Sigmoid colon (tissue), 7 donors: Measurements from ENCODE around the gene BANP. TPM values are rescaled to one million over a fixed set of nuclear protein-coding genes. Genes with fewer than 3 reads are reported as not detected.
"Not testable (repeated sequence)": the region's sequence is repeated elsewhere in the genome, so short reads cannot be mapped to it uniquely, and the experiment has no call there.

Source experiments
- DNase-seq: peaks from one replicate; pipeline ENCODE4 v3.0.0-alpha.2; 2019
- H3K27ac ChIP-seq, 4 donors: fragments of 200-600 bp; sonication (generic); one replicate each; pipeline ENCODE4 v1.5.1; 2016 to 2019; ENCODE audit warnings: mild to moderate bottlenecking in 1 of 4
- H3K27me3 ChIP-seq, 3 donors: fragments of 200-600 bp; sonication (generic); one replicate each; pipeline ENCODE4 v1.5.1; 2019; ENCODE audit warnings: mild to moderate bottlenecking in 1 of 3
- H3K36me3 ChIP-seq, 4 donors: fragments of 200-600 bp; sonication (generic); one replicate each; pipeline ENCODE4 v1.5.1; 2016 to 2019
- H3K4me1 ChIP-seq, 4 donors: fragments of 200-600 bp; sonication (generic); one replicate each; pipeline ENCODE4 v1.5.1; 2017 to 2019
- H3K4me3 ChIP-seq, 4 donors: fragments of 200-600 bp; sonication (generic); one replicate each; pipeline ENCODE4 v1.5.1; 2017 to 2019; ENCODE audit warnings: mild to moderate bottlenecking in 2 of 4, moderate library complexity in 1 of 4
- H3K9me3 ChIP-seq, 4 donors: fragments of 200-600 bp in 3 of 4; sonication (generic) in 3 of 4; one replicate each; pipeline versions ENCODE4 v1.5.1 to v1.6.1; 2013 to 2019
- CTCF ChIP-seq, 4 experiments: fragments of 450-650 bp in 3 of 4; fragments of 200-600 bp in 1 of 4; IDR thresholded peaks; one replicate each; pipeline ENCODE4 v1.5.1; 2016 to 2019; ENCODE audit warnings: antibody characterized with exemption in 4 of 4, mild to moderate bottlenecking in 3 of 4, moderate library complexity in 2 of 4
- EP300 ChIP-seq, 4 donors: sonication (generic); formaldehyde crosslinking; IDR thresholded peaks; one replicate each; pipeline ENCODE4 v1.6.1; 2017; ENCODE audit warnings: antibody characterized with exemption in 4 of 4
- POLR2A ChIP-seq, 2 donors: fragments of 450-650 bp; IDR thresholded peaks; one replicate each; pipeline ENCODE4 v1.6.1; 2016; ENCODE audit warnings: antibody characterized with exemption in 2 of 2, mild to moderate bottlenecking in 2 of 2, moderate library complexity in 2 of 2
- POLR2AphosphoS5 ChIP-seq, 4 donors: sonication (generic); formaldehyde crosslinking; IDR thresholded peaks; one replicate each; pipeline ENCODE4 v1.6.1; 2017; ENCODE audit warnings: antibody characterized with exemption in 4 of 4
- WGBS, 2 donors: extraction: QIAGEN DNeasy Blood & Tissue Kit; methylation state at CpG; one replicate each; pipeline ENCODE4 v1.1.7; 2013; 5-methylcytosine and 5-hydroxymethylcytosine counted together
- intact Hi-C: fragments of 100-400 bp; cut with DNase I; formaldehyde crosslinking; loops from one replicate; pipeline ENCODE4 v1.15.1; 2023
- polyA plus RNA-seq, 3 donors: library from polyadenylated mRNA; stranded (reverse); fragments of 200-250 nt; gene quantifications; one replicate each; pipeline ENCODE4 v1.2.3, GENCODE V29; 2013
- total RNA-seq, 4 donors: library from RNA; depleted of rRNA; stranded (reverse); fragments of >200 nt; gene quantifications; one replicate each; pipeline ENCODE4 v1.1.0, GENCODE V29; 2016
- donor health status: healthy with polysubstance abuse.
- donor health status: Bipolar disorder and iron deficiency.
- donor health status: healthy.

Gene BANP
- total and polyA plus RNA-seq, 7 donors = 8.4 to 31.0 (median 17.4) TPM

- Histone ChIP-seq H3K9me3 (no peaks in the 10 kb centered on the region), H3K4me3 (no peak overlapping the region), H3K36me3 (peaks cover 0 to 51% (median 19%) of the 10 kb centered on the region in 4 donors), H3K27me3 (no peaks in the 10 kb centered on the region), H3K4me1 (no peaks in the 10 kb centered on the region), H3K27ac (no peak overlapping the region)
- intact Hi-C loops = no loop called here
- DNase-seq = peak; percentile 50
- TF ChIP-seq EP300 (IDR thresholded peaks at IDR 0.05) (no peak), POLR2A (IDR thresholded peaks at IDR 0.05) (no peak), POLR2AphosphoS5 (IDR thresholded peaks at IDR 0.05) (no peak), CTCF (IDR thresholded peaks at IDR 0.05) (no peak)
- WGBS, 2 donors = 91 to 96% methylated on average over 23 of the region's 23 CpGs
Observed at GRCh38 chr16:88072571-88073001, 121.4 kb downstream of the BANP start.

- H3K27ac ChIP-seq = no peak overlapping the region
- H3K36me3 ChIP-seq = peaks cover 0 to 51% (median 19%) of the 10 kb centered on the region in 4 donors
- no peak overlapping the region for H3K4me3 ChIP-seq
- no peak for TF ChIP-seq CTCF (IDR thresholded peaks at IDR 0.05)
- no peak for TF ChIP-seq POLR2A (IDR thresholded peaks at IDR 0.05)
- TF ChIP-seq EP300 (IDR thresholded peaks at IDR 0.05) = no peak
- TF ChIP-seq POLR2AphosphoS5 (IDR thresholded peaks at IDR 0.05) = no peak
- no peaks in the 10 kb centered on the region for H3K4me1 ChIP-seq
- H3K27me3 ChIP-seq = no peaks in the 10 kb centered on the region
- 70 to 87% methylated on average over 36 of the region's 36 CpGs for WGBS, 2 donors
- DNase-seq = peak; percentile 48
- no peaks in the 10 kb centered on the region for H3K9me3 ChIP-seq
- intact Hi-C loops = no loop called here
Observed at GRCh38 chr16:88073201-88073721, 122.0 kb downstream of the BANP start.

GRCh38 chr16:88074041-88074440 is 122.8 kb downstream of the BANP start:
- no peaks in the 10 kb centered on the region for H3K27me3 ChIP-seq
- no peaks in the 10 kb centered on the region for H3K9me3 ChIP-seq
- H3K36me3 ChIP-seq = peaks cover 0 to 50% (median 19%) of the 10 kb centered on the region in 4 donors
- WGBS, 2 donors = 96 to 97% methylated on average over 6 of the region's 6 CpGs
- TF ChIP-seq POLR2A (IDR thresholded peaks at IDR 0.05) (no peak), EP300 (IDR thresholded peaks at IDR 0.05) (no peak), POLR2AphosphoS5 (IDR thresholded peaks at IDR 0.05) (no peak), CTCF (IDR thresholded peaks at IDR 0.05) (no peak)
- intact Hi-C loops = no loop called here
- no peaks in the 10 kb centered on the region for H3K4me1 ChIP-seq
- no peak for DNase-seq
- H3K27ac ChIP-seq = no peak overlapping the region
- H3K4me3 ChIP-seq = no peak overlapping the region

- Histone ChIP-seq H3K4me1 (no peaks in the 10 kb centered on the region), H3K27me3 (no peaks in the 10 kb centered on the region), H3K36me3 (peaks cover 0 to 30% (median 14%) of the 10 kb centered on the region in 4 donors), H3K9me3 (no peaks in the 10 kb centered on the region), H3K4me3 (no peak overlapping the region), H3K27ac (no peak overlapping the region)
- TF ChIP-seq EP300 (IDR thresholded peaks at IDR 0.05) (no peak), POLR2A (IDR thresholded peaks at IDR 0.05) (no peak), POLR2AphosphoS5 (IDR thresholded peaks at IDR 0.05) (no peak), CTCF (IDR thresholded peaks at IDR 0.05) (no peak)
- intact Hi-C loops = no loop called here
- DNase-seq = no peak
- WGBS, 2 donors = 96 to 97% methylated on average over 57 of the region's 57 CpGs
Observed at GRCh38 chr16:88076211-88076931, 125.1 kb downstream of the BANP start.

- H3K4me1 ChIP-seq, H3K27ac ChIP-seq, H3K27me3 ChIP-seq, H3K4me3 ChIP-seq, intact Hi-C loops, H3K9me3 ChIP-seq: not testable (repeated sequence)
- 97 to 98% methylated on average over 5 of the region's 5 CpGs for WGBS, 2 donors
- DNase-seq = peak; percentile 1
- peaks cover 0 to 29% (median 13%) of the 10 kb centered on the region in 4 donors for H3K36me3 ChIP-seq
Observed at GRCh38 chr16:88076932-88077320, 125.7 kb downstream of the BANP start.
